Measurements from ENCODE around the gene SUN5. TPM values are rescaled to one million over a fixed set of nuclear protein-coding genes. Genes with fewer than 3 reads are reported as not detected.

SUN5 gene
- total RNA-seq, 2 experiments from 2014 or later, result not detected

DNA sequence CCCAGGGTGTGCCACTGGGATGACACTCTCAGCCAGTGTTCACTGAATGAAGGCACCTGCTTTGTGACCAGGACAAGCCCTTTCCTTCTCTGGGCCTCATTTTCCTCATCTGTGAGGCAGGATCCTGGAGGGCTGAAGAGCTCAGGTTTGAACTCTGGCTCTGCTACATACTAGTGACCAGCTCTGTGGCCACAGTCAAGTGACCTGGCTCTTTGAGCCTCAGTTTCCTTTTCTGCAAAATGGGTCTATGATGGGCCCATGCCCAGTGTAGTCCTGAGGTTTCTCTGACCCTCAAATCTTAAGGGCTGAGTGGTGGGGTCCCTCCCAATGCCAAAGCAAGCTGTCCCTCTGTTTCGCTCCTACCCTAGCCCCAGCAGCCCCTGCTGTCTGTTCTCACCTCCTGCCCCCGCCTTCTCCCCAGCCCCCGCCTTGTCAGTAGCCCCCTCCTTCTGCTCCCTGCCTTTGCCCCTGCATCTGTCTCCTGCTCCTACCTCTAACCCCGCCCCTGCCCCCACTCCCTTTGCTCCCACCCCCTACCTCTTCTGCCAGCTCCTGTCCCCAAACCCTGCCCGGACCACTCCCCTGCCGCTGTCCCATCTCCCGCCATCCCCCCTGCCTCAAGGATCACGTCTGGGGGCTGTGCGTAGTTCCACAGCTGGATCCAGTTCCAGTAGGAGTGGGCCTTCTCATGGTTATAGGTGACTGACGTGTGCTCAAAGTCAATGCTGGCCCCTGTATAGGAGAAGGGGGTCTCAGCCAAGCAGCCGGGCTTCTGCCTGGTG lies 17.0 kb downstream of the SUN5 start:
- Histone ChIP-seq H3K4me1 (ENCODE audit: insufficient read depth, low read length) (peaks cover 16% of the 10 kb centered on the region), H3K4me3 (ENCODE audit: low read length) (no peak overlapping the region), H3K36me3 (ENCODE audit: insufficient read depth, low read length) (no peaks in the 10 kb centered on the region), H3K9me3 (ENCODE audit: control insufficient read depth in 1 of 2, insufficient read depth in 1 of 2, low read length in 2 of 2) (peaks cover 0 to 4% of the 10 kb centered on the region in 2 experiments), H3K27ac (ENCODE audit: low read depth in 1 of 2, low read length in 2 of 2) (no peak overlapping the region), H3K27me3 (ENCODE audit: control insufficient read depth in 1 of 2, insufficient read depth in 2 of 2, low read length in 2 of 2) (no peaks in the 10 kb centered on the region)
- ChIA-PET POLR2A (interaction anchor here (0.5 to 2.8 kb wide), 3 partner anchors 15 to 1280 kb away, joined by 3 to 7 read pairs (median 4); no protein-coding TSS in a partner anchor), CTCF (no interaction called here)
- no peak overlapping the region for H3K27ac Mint-ChIP-seq
- ATAC-seq (ENCODE audit: poor library complexity) (no peak), DNase-seq (no peak)
- H3K9me3 Mint-ChIP-seq, result no peaks in the 10 kb centered on the region
- H3K4me1 Mint-ChIP-seq (ENCODE audit: low read depth), result peaks cover 39% of the 10 kb centered on the region
- no peak overlapping the region for H3K4me3 Mint-ChIP-seq
- intact Hi-C loops (cut with DNase I, micrococcal nuclease), result no loop called here
- no peaks in the 10 kb centered on the region for H3K27me3 Mint-ChIP-seq
- no peak for TF ChIP-seq CTCF (IDR thresholded peaks at IDR 0.05)
- no peaks in the 10 kb centered on the region for H3K36me3 Mint-ChIP-seq (ENCODE audit: low read depth)

DNA sequence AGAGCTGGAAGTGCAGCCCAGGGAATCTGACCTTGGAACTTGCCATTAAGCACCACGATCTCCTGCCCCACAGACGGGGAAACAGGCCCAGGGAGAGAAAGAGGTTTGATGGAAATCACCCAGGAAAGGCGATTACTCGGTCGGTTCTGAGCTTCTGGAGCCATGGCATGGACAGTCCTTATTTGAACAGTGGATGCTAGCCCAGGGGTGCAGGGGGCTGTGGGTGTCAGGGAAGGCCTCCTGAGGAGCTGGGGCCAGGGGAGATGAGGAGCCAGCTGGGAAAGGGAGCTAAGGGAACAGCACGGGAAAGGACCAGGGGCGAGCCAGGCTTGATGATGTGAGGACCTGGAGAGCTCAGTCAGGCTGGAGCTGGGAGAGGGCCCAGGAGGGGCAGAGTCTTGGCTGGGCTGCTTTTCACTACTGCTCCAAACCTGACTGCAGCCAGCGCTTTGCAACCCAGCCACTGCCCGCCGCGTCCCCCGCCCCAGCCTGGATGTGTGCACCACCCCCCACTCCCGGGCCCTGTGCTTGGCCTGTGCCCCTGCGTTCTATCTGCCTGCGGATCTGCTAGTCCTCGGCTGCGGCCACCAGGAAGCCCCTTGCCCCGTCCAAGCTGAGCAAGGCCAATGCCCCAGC lies 17.8 kb downstream of the SUN5 start:
- POLR2A ChIA-PET, result interaction anchor here (0.5 to 2.8 kb wide), 3 partner anchors 14 to 1279 kb away, joined by 3 to 7 read pairs (median 4); no protein-coding TSS in a partner anchor
- ATAC-seq (ENCODE audit: poor library complexity) (no peak), DNase-seq (no peak)
- Mint-ChIP-seq H3K4me3 (no peak overlapping the region), H3K4me1 (ENCODE audit: low read depth) (peaks cover 37% of the 10 kb centered on the region), H3K27ac (no peak overlapping the region), H3K27me3 (no peaks in the 10 kb centered on the region), H3K36me3 (ENCODE audit: low read depth) (no peaks in the 10 kb centered on the region), H3K9me3 (no peaks in the 10 kb centered on the region)
- no peaks in the 10 kb centered on the region for H3K27me3 ChIP-seq (ENCODE audit: control insufficient read depth in 1 of 2, insufficient read depth in 2 of 2, low read length in 2 of 2)
- CTCF ChIA-PET, result interaction anchor here (1.4 kb wide), 1 partner anchor 41 kb away, joined by 4 read pairs; no protein-coding TSS in a partner anchor
- peaks cover 12% of the 10 kb centered on the region for H3K4me1 ChIP-seq (ENCODE audit: insufficient read depth, low read length)
- intact Hi-C loops (cut with DNase I, micrococcal nuclease), result no loop called here
- no peak for TF ChIP-seq CTCF (IDR thresholded peaks at IDR 0.05)
- peaks cover 0 to 4% of the 10 kb centered on the region in 2 experiments for H3K9me3 ChIP-seq (ENCODE audit: control insufficient read depth in 1 of 2, insufficient read depth in 1 of 2, low read length in 2 of 2)
- no peak overlapping the region for H3K27ac ChIP-seq (ENCODE audit: low read depth in 1 of 2, low read length in 2 of 2)
- H3K36me3 ChIP-seq (ENCODE audit: insufficient read depth, low read length), result no peaks in the 10 kb centered on the region
- no peak overlapping the region for H3K4me3 ChIP-seq (ENCODE audit: low read length)

- peaks cover 0 to 10% of the 10 kb centered on the region in 2 experiments for H3K9me3 ChIP-seq (ENCODE audit: control insufficient read depth in 1 of 2, insufficient read depth in 1 of 2, low read length in 2 of 2)
- no peak for TF ChIP-seq CTCF (IDR thresholded peaks at IDR 0.05)
- peaks cover 35% of the 10 kb centered on the region for H3K4me1 Mint-ChIP-seq (ENCODE audit: low read depth)
- H3K4me3 ChIP-seq (ENCODE audit: low read length), result no peak overlapping the region
- no peaks in the 10 kb centered on the region for H3K36me3 ChIP-seq (ENCODE audit: insufficient read depth, low read length)
- ATAC-seq (ENCODE audit: poor library complexity), result no peak
- no peak overlapping the region for H3K27ac ChIP-seq (ENCODE audit: low read depth in 1 of 2, low read length in 2 of 2)
- ChIA-PET POLR2A (interaction anchor here (1.3 to 2.8 kb wide), 3 partner anchors 13 to 40 kb away, joined by 3 to 7 read pairs (median 3); no protein-coding TSS in a partner anchor), CTCF (interaction anchor here (1.4 kb wide), 1 partner anchor 40 kb away, joined by 4 read pairs; no protein-coding TSS in a partner anchor)
- no peak overlapping the region for H3K27ac Mint-ChIP-seq
- no peaks in the 10 kb centered on the region for H3K9me3 Mint-ChIP-seq
- no peaks in the 10 kb centered on the region for H3K27me3 Mint-ChIP-seq
- peaks cover 3% of the 10 kb centered on the region for H3K4me1 ChIP-seq (ENCODE audit: insufficient read depth, low read length)
- DNase-seq, result no peak
- no peak overlapping the region for H3K4me3 Mint-ChIP-seq
- H3K27me3 ChIP-seq (ENCODE audit: control insufficient read depth in 1 of 2, insufficient read depth in 2 of 2, low read length in 2 of 2), result no peaks in the 10 kb centered on the region
- intact Hi-C loops (cut with DNase I, micrococcal nuclease), result no loop called here
- no peaks in the 10 kb centered on the region for H3K36me3 Mint-ChIP-seq (ENCODE audit: low read depth)
Measured at GRCh38 chr20:32985596-32985995, 18.6 kb downstream of the SUN5 start.

All from CD4-positive, alpha-beta T cell (primary cell).